GM12878 (cell line): ENCODE measurements around the gene NT5M. TPM values are rescaled to one million over a fixed set of nuclear protein-coding genes. Genes with fewer than 3 reads are reported as not detected.

Experiments
- BRCA1 ChIP-seq: IDR thresholded peaks from 2 replicates; pipeline ENCODE4 v1.6.1; 2011; ENCODE audit warnings: low read depth, low read length, improper control_type of control experiment
- CEBPZ ChIP-seq: fragments of 150-350 bp; IDR thresholded peaks from 2 replicates; pipeline ENCODE4 v1.6.1; 2016; ENCODE audit warnings: low read depth, low read length
- CHD4 ChIP-seq: fragments of 200-600 bp; sonication (generic); IDR thresholded peaks from 2 replicates; pipeline ENCODE4 v1.6.1; 2016; ENCODE audit warnings: mild to moderate bottlenecking
- E4F1 ChIP-seq: fragments of 450-650 bp; IDR thresholded peaks from 2 replicates; pipeline ENCODE4 v1.6.1; 2018; ENCODE audit warnings: borderline replicate concordance, mild to moderate bottlenecking; ENCODE audit not compliant: partially characterized antibody
- HCFC1 ChIP-seq: fragments of 150-350 bp; IDR thresholded peaks from 2 replicates; pipeline ENCODE4 v1.6.1; 2014; ENCODE audit warnings: low read length
- HDAC2 ChIP-seq: fragments of 200-600 bp; sonication (generic); IDR thresholded peaks from 2 replicates; pipeline ENCODE4 v1.6.1; 2017
- HDAC6 ChIP-seq: fragments of 200-600 bp; sonication (generic); IDR thresholded peaks from one replicate; pipeline ENCODE4 v1.8.0; 2017; ENCODE audit warnings: antibody characterized with exemption; ENCODE audit not compliant: unreplicated experiment
- MEF2B ChIP-seq: fragments of 450-650 bp; IDR thresholded peaks from 2 replicates; pipeline ENCODE4 v1.6.1; 2018; ENCODE audit warnings: mild to moderate bottlenecking, moderate library complexity; ENCODE audit not compliant: partially characterized antibody, poor library complexity, severe bottlenecking
- MYB ChIP-seq: fragments of 150-350 bp; IDR thresholded peaks from 2 replicates; pipeline ENCODE4 v1.6.1; 2014; ENCODE audit warnings: mild to moderate bottlenecking, low read depth, low read length, borderline replicate concordance
- PBX3 ChIP-seq: IDR thresholded peaks from 2 replicates; pipeline ENCODE4 v1.6.1; 2011; ENCODE audit warnings: mild to moderate bottlenecking, low read depth, low read length, moderate library complexity; ENCODE audit not compliant: insufficient replicate concordance
- PKNOX1 ChIP-seq: fragments of 450-650 bp; IDR thresholded peaks from 2 replicates; pipeline ENCODE4 v1.6.1; 2016; ENCODE audit warnings: mild to moderate bottlenecking
- RBBP5 ChIP-seq: fragments of 200-600 bp; sonication (generic); conservative IDR thresholded peaks from 2 replicates; pipeline ENCODE4 v1.6.1; 2016
- RELB ChIP-seq: fragments of 450-650 bp; IDR thresholded peaks from 2 replicates; pipeline ENCODE4 v1.6.1; 2017; ENCODE audit warnings: low read depth, mild to moderate bottlenecking, moderate library complexity
- RFX5 ChIP-seq: IDR thresholded peaks from 2 replicates; pipeline ENCODE4 v1.6.1; 2011; ENCODE audit warnings: low read depth, low read length, improper control_type of control experiment
- SREBF1 ChIP-seq: IDR thresholded peaks from 2 replicates; pipeline ENCODE4 v1.6.1; 2012; ENCODE audit warnings: mild to moderate bottlenecking, low read length
- TCF7 ChIP-seq: IDR thresholded peaks from 2 replicates; pipeline ENCODE4 v1.6.1; 2014; ENCODE audit warnings: antibody characterized with exemption, borderline replicate concordance
- ZNF207 ChIP-seq: fragments of 450-650 bp; IDR thresholded peaks from 2 replicates; pipeline ENCODE4 v1.6.1; 2014; ENCODE audit warnings: antibody characterized with exemption, mild to moderate bottlenecking, borderline replicate concordance
- ZNF384 ChIP-seq: IDR thresholded peaks from 2 replicates; pipeline ENCODE4 v1.6.1; 2012; ENCODE audit warnings: low read depth, mild to moderate bottlenecking, low read length, improper control_type of control experiment, borderline replicate concordance
- ZNF622 ChIP-seq: fragments of 450-650 bp; IDR thresholded peaks from 2 replicates; pipeline ENCODE4 v1.6.1; 2017; ENCODE audit warnings: mild to moderate bottlenecking, inconsistent platforms
- ZZZ3 ChIP-seq: IDR thresholded peaks from 2 replicates; pipeline ENCODE4 v1.6.1; 2011; ENCODE audit warnings: low read depth; ENCODE audit not compliant: control insufficient read depth, insufficient read length
- polyA plus RNA-seq, 11 experiments: library from polyadenylated mRNA; depleted of rRNA in 4 of 11; unstranded in 6 of 11; stranded (reverse) in 5 of 11; fragments of >200 nt; fragmentation: Nextera tagmentation in 4 of 11; fragmentation: Illumina TruSeq in 1 of 11; extraction: Ambion mirVana in 4 of 11; extraction: Trizol in 1 of 11; gene quantifications; 1 replicate in 1 of 11; 2 replicates in 10 of 11; pipeline versions ENCODE4 v1.2.1 to v1.2.3, GENCODE V29; 2011 to 2016; ENCODE audit warnings: inconsistent platforms in 2 of 11, missing spikeins in 2 of 11, low read depth in 1 of 11
- total RNA-seq, 4 experiments: library from RNA; depleted of rRNA in 3 of 4; stranded (reverse); fragments of >200 nt in 3 of 4; fragmentation: Illumina TruSeq in 1 of 4; extraction: Trizol in 1 of 4; gene quantifications; 2 replicates each; pipeline versions ENCODE4 v1.2.1 to v1.2.3, GENCODE V29; 2013 to 2021

NT5M gene
- total and polyA plus RNA-seq, 10 of the 15 experiments (the other 5 are each of a cell fraction or from before 2014, with no cell fraction given), result 0.18 to 14.1 (median 2.9) TPM

GRCh38 chr17:17280613-17281549 lies 22.3 kb upstream of the NT5M start, which contains the start of gene COPS3 (continued):
- TF ChIP-seq PKNOX1 (peak; percentile 98), BRCA1 (peak; percentile 74), TCF7 (no peak), CEBPZ (no peak), PBX3 (peak; percentile 94), ZNF207 (peak; percentile 52; the same call in 1 of the 2 replicates), RELB (peak; percentile 66; the same call in 1 of the 2 replicates), ZZZ3 (no peak), RFX5 (peak; percentile 72), HDAC2 (no peak), ZNF622 (no peak), MYB (no peak), RBBP5 (no peak), E4F1 (peak; percentile 61), ZNF384 (no peak), HDAC6 (no peak), CHD4 (no peak), HCFC1 (peak; percentile 51; the same call in 1 of the 2 replicates), SREBF1 (no peak), MEF2B (peak; percentile 75)
